Esophagus (tissue), 2 donors: ENCODE results near the gene CYP27B1. TPM values are rescaled to one million over a fixed set of nuclear protein-coding genes. Genes with fewer than 3 reads are reported as not detected.
"Not testable (repeated sequence)": the region's sequence is repeated elsewhere in the genome, so short reads cannot be mapped to it uniquely, and the experiment has no call there.

Experiments used
- H3K27ac ChIP-seq, 2 donors: one replicate each; pipeline ENCODE4 v1.5.1; 2013; ENCODE audit warnings: low read depth in 2 of 2, mild to moderate bottlenecking in 2 of 2, inconsistent platforms in 1 of 2, low read length in 1 of 2, moderate library complexity in 1 of 2
- H3K27me3 ChIP-seq, 2 donors: one replicate each; pipeline ENCODE4 v1.6.1; 2013; ENCODE audit warnings: low read length in 2 of 2, control low read depth in 1 of 2, mild to moderate bottlenecking in 1 of 2; ENCODE audit not compliant: insufficient read depth in 2 of 2, control insufficient read depth in 1 of 2
- H3K36me3 ChIP-seq, 2 donors: one replicate each; pipeline ENCODE4 v1.6.1; 2013; ENCODE audit warnings: low read length in 1 of 2; ENCODE audit not compliant: control insufficient read depth in 2 of 2, insufficient read depth in 2 of 2
- H3K4me1 ChIP-seq, 2 donors: one replicate each; pipeline ENCODE4 v1.6.1; 2013; ENCODE audit warnings: low read length in 1 of 2; ENCODE audit not compliant: control insufficient read depth in 2 of 2, insufficient read depth in 2 of 2
- H3K4me3 ChIP-seq, 2 donors: one replicate each; pipeline ENCODE4 v1.5.1; 2013; ENCODE audit warnings: low read length in 2 of 2, mild to moderate bottlenecking in 2 of 2, low read depth in 1 of 2, moderate library complexity in 1 of 2
- H3K9me3 ChIP-seq, 2 donors: one replicate each; pipeline ENCODE4 v1.6.1; 2013; ENCODE audit warnings: mild to moderate bottlenecking in 2 of 2, low read depth in 1 of 2, low read length in 1 of 2, moderate library complexity in 1 of 2; ENCODE audit not compliant: control insufficient read depth in 2 of 2, insufficient read depth in 1 of 2
- WGBS, 2 donors: extraction: QIAGEN DNeasy Blood & Tissue Kit; methylation state at CpG; one replicate each; pipeline ENCODE4 v1.1.7; 2013; 5-methylcytosine and 5-hydroxymethylcytosine counted together
- polyA plus RNA-seq, 2 donors: library from polyadenylated mRNA; stranded (reverse); fragments of 200-250 nt; gene quantifications; one replicate each; pipeline ENCODE4 v1.2.3, GENCODE V29; 2013
- donor health status: healthy with polysubstance abuse.
- donor health status: Bipolar disorder and iron deficiency.

Gene CYP27B1
- polyA plus RNA-seq, 2 donors = 0.64 to 0.96 TPM

- Histone ChIP-seq H3K4me3 (no peak overlapping the region), H3K9me3 (no peaks in the 10 kb centered on the region), H3K27ac (no peak overlapping the region), H3K36me3 (peaks cover 0 to 7% of the 10 kb centered on the region in 2 donors), H3K4me1 (peaks cover 0 to 4% of the 10 kb centered on the region in 2 donors), H3K27me3 (no peaks in the 10 kb centered on the region)
- WGBS, 2 donors = 93 to 94% methylated on average over 7 of the region's 7 CpGs
These were observed 11.0 kb upstream of the CYP27B1 start for GRCh38 chr12:57777911-57778310.

- H3K36me3 ChIP-seq = peaks cover 0 to 7% of the 10 kb centered on the region in 2 donors
- H3K27ac ChIP-seq = no peak overlapping the region
- H3K27me3 ChIP-seq = no peaks in the 10 kb centered on the region
- H3K4me1 ChIP-seq = peaks cover 0 to 4% of the 10 kb centered on the region in 2 donors
- WGBS, 2 donors = 88 to 90% methylated on average over 7 of the region's 7 CpGs
- H3K4me3 ChIP-seq = no peak overlapping the region
- H3K9me3 ChIP-seq = no peaks in the 10 kb centered on the region
These were observed 10.5 kb upstream of the CYP27B1 start for GRCh38 chr12:57777367-57777766.

DNA sequence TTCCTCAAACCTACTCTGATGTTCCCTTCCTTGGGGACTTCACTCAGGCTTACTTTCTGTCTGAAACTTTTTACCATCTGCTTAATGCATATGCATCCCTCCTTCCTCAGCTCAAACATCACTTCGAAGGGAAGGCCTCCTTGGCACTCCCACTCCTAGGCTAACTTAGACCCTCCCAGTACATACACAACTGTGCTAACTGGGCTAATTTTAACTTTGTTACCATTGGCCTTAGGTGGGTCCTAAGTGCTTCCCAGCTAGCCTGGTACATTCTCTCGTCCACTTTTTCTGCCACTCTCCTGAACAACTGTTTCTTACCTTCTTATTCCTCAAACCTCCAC lies 9.3 kb upstream of the CYP27B1 start:
- Histone ChIP-seq H3K27ac (no peak overlapping the region), H3K36me3 (peaks cover 0 to 7% of the 10 kb centered on the region in 2 donors), H3K9me3 (no peaks in the 10 kb centered on the region), H3K4me1 (peaks cover 2 to 6% of the 10 kb centered on the region in 2 donors), H3K27me3 (no peaks in the 10 kb centered on the region), H3K4me3 (no peak overlapping the region)
- WGBS, 2 donors = 90 to 100% methylated on average over 2 of the region's 2 CpGs

GRCh38 chr12:57775563-57776246 lies 8.8 kb upstream of the CYP27B1 start:
- WGBS, 2 donors = 86 to 90% methylated on average over 4 of the region's 4 CpGs
- Histone ChIP-seq H3K27me3 (no peaks in the 10 kb centered on the region), H3K36me3 (peaks cover 0 to 7% of the 10 kb centered on the region in 2 donors), H3K4me3 (no peak overlapping the region), H3K9me3 (no peaks in the 10 kb centered on the region), H3K27ac (no peak overlapping the region), H3K4me1 (peaks cover 4 to 6% of the 10 kb centered on the region in 2 donors)

GRCh38 chr12:57775044-57775443 lies 8.2 kb upstream of the CYP27B1 start:
- H3K4me1 ChIP-seq = peaks cover 4 to 6% of the 10 kb centered on the region in 2 donors

GRCh38 chr12:57774634-57775033 lies 7.8 kb upstream of the CYP27B1 start:
- WGBS, 2 donors = 92 to 93% methylated on average over 11 of the region's 11 CpGs
- not testable (repeated sequence) for H3K36me3 ChIP-seq, H3K4me1 ChIP-seq, H3K9me3 ChIP-seq, H3K27me3 ChIP-seq, H3K27ac ChIP-seq, H3K4me3 ChIP-seq

More at GRCh38 chr12:57775044-57775443, 8.2 kb upstream of the CYP27B1 start:
- Histone ChIP-seq H3K27ac (no peak overlapping the region), H3K9me3 (no peaks in the 10 kb centered on the region), H3K27me3 (no peaks in the 10 kb centered on the region), H3K36me3 (peaks cover 0 to 4% of the 10 kb centered on the region in 2 donors), H3K4me3 (no peak overlapping the region)
- WGBS, 2 donors = 72 to 87% methylated on average over 3 of the region's 3 CpGs

- Histone ChIP-seq H3K27ac (peak within 1 kb of the TSS; percentile 85 to 98), H3K27me3 (no peaks in the 10 kb centered on the region), H3K4me1 (peaks cover 3 to 4% of the 10 kb centered on the region in 2 donors), H3K9me3 (no peaks in the 10 kb centered on the region), H3K36me3 (peaks cover 0 to 7% of the 10 kb centered on the region in 2 donors), H3K4me3 (peak within 1 kb of the TSS; percentile 80 to 85)
- 1 to 3% methylated on average over 66 to 67 of the region's 67 CpGs for WGBS, 2 donors
These were observed 5.8 kb upstream of the CYP27B1 start, which contains the start of gene EEF1AKMT3 for GRCh38 chr12:57772429-57773322. TSS of gene EEF1AKMT3 (plus strand) at chr12:57772614. CDS start at chr12:57772725, 111 bp downstream.

- peaks cover 0 to 7% of the 10 kb centered on the region in 2 donors for H3K36me3 ChIP-seq
These were observed 5.1 kb upstream of the CYP27B1 start, which contains the start of gene METTL1 for GRCh38 chr12:57771873-57772428. TSS of gene METTL1 (minus strand) at chr12:57772105. CDS start at chr12:57772083, 22 bp downstream.

DNA sequence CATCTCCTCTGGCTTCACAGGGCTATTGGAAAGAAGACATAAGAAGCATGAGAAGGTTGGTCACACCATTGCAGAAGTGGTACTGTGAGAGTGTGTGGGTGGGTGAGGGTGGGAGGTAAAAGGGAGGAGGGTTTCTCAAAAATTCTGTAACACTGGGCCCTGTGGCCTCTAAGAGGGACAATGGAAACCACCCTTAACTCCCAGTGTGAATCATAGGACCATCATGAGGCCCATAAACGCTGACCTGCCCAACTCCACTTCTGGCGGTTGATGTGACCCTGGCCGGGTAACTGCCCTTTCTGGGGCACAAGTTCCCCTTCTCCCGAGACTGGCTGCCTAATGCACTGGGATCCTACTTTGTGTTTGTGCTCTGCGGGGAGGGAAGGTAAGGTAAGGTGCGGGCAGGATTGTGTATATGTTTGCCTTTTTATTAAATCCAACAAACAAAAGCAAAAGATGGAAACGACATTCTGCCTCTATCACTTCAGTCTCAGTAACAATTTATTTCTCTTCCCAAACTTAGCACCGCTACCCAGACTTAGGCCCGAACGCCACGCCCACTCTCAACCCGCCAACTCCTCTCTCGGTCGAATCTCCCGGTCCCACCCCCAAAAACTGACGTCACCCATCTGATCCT lies 4.5 kb upstream of the CYP27B1 start:
- no peaks in the 10 kb centered on the region for H3K27me3 ChIP-seq
- H3K27ac ChIP-seq = peak overlapping the region; percentile 85 to 98
- peaks cover 0 to 7% of the 10 kb centered on the region in 2 donors for H3K36me3 ChIP-seq
- no peaks in the 10 kb centered on the region for H3K9me3 ChIP-seq
- H3K4me1 ChIP-seq = peaks cover 10% of the 10 kb centered on the region in 2 donors
- H3K4me3 ChIP-seq = peak overlapping the region; percentile 80 to 85
- WGBS, 2 donors = 0 to 2% methylated on average over 16 of the region's 16 CpGs

More at GRCh38 chr12:57771873-57772428, 5.1 kb upstream of the CYP27B1 start, which contains the start of gene METTL1:
- peak within 1 kb of the TSS; percentile 85 to 98 for H3K27ac ChIP-seq
- WGBS, 2 donors = 0% methylated on average over 28 of the region's 28 CpGs
- peak within 1 kb of the TSS; percentile 80 to 85 for H3K4me3 ChIP-seq
- no peaks in the 10 kb centered on the region for H3K27me3 ChIP-seq
- H3K9me3 ChIP-seq = no peaks in the 10 kb centered on the region
- H3K4me1 ChIP-seq = peaks cover 4 to 5% of the 10 kb centered on the region in 2 donors
